Gastrocnemius medialis (tissue), 4 donors: ENCODE measurements around the gene POLR2B.

Experiments used
- CTCF ChIP-seq, 5 experiments: fragments of 450-650 bp in 3 of 5; fragments of 200-600 bp in 2 of 5; sonication (generic) in 2 of 5; IDR thresholded peaks in 4 of 5; conservative IDR thresholded peaks in 1 of 5; 1 replicate in 4 of 5; 2 replicates in 1 of 5; pipeline ENCODE4 v1.5.1; 2016 to 2019; ENCODE audit warnings: antibody characterized with exemption in 5 of 5, mild to moderate bottlenecking in 3 of 5, moderate library complexity in 3 of 5
- POLR2A ChIP-seq, 2 donors: fragments of 450-650 bp; IDR thresholded peaks; one replicate each; pipeline ENCODE4 v1.6.1; 2017; ENCODE audit warnings: antibody characterized with exemption in 2 of 2, mild to moderate bottlenecking in 2 of 2, moderate library complexity in 2 of 2

- TF ChIP-seq CTCF (IDR thresholded peaks at IDR 0.05 in 4 of 5, conservative IDR thresholded peaks at IDR 0.05 in 1 of 5) (no peak), POLR2A (IDR thresholded peaks at IDR 0.05) (no peak)
These were observed 94.9 kb downstream of the POLR2B start for GRCh38 chr4:57073559-57073958.
